Endothelial cell of umbilical vein (primary cell): ENCODE measurements around the gene SART3. TPM values are rescaled to one million over a fixed set of nuclear protein-coding genes. Genes with fewer than 3 reads are reported as not detected.

Source experiments
- BruUV-seq: library from RNA; stranded (reverse); fragments of 400-500 nt; replicated peaks from 2 replicates; lab custom pipeline; 2021; lab: Mats Ljungman, UMichigan
- CTCF ChIA-PET: fragments of 300-600, 350-600 bp; sonication (Branson Sonifier 250); formaldehyde crosslinking; loops from one replicate; lab custom pipeline; 2021; ENCODE audit warnings: antibody characterized with exemption, inconsistent platforms; lab: Charles Lee
- POLR2A ChIA-PET: fragments of 300-600, 350-600 bp; sonication (Branson Sonifier 250); formaldehyde crosslinking; loops from one replicate; lab custom pipeline; 2021; ENCODE audit warnings: antibody characterized with exemption, inconsistent platforms; lab: Charles Lee
- DNase-seq: peaks from one replicate; pipeline ENCODE4 v3.0.0-alpha.2; 2011; ENCODE audit warnings: low read depth, low spot score
- FAIRE-seq: peaks from 2 replicates; lab custom pipeline; 2011; peaks lifted over from hg19 to GRCh38; lab: Jason Lieb, UNC
- H2AFZ ChIP-seq: 2 replicates; pipeline ENCODE4 v1.6.0; 2012; ENCODE audit warnings: low read depth, low read length, control low read depth, inconsistent platforms
- H3K27ac ChIP-seq: 2 replicates; pipeline ENCODE4 v1.5.1; 2011; ENCODE audit warnings: low read depth, mild to moderate bottlenecking, control low read depth, low read length, moderate library complexity; ENCODE audit not compliant: insufficient read depth
- H3K27me3 ChIP-seq, 2 experiments: 2 replicates each; pipeline versions ENCODE4 v1.6.0 to v1.6.1; 2011; ENCODE audit warnings: low read length in 2 of 2, mixed read lengths in 1 of 2; ENCODE audit not compliant: control insufficient read depth in 2 of 2, insufficient read depth in 2 of 2
- H3K36me3 ChIP-seq, 2 experiments: 2 replicates in 1 of 2; 3 replicates in 1 of 2; pipeline ENCODE4 v1.5.1; 2011; ENCODE audit warnings: low read length in 2 of 2, mild to moderate bottlenecking in 1 of 2, moderate library complexity in 1 of 2; ENCODE audit not compliant: control insufficient read depth in 2 of 2, insufficient read depth in 2 of 2; ENCODE audit errors: extremely low read depth in 1 of 2
- H3K4me1 ChIP-seq: 3 replicates; pipeline ENCODE4 v1.5.1; 2011; ENCODE audit warnings: mild to moderate bottlenecking, low read length; ENCODE audit not compliant: control insufficient read depth, insufficient read depth; ENCODE audit errors: extremely low read depth
- H3K4me2 ChIP-seq: 2 replicates; pipeline ENCODE4 v1.6.1; 2011; ENCODE audit warnings: low read length, control low read depth, mixed read lengths; ENCODE audit not compliant: insufficient read depth
- H3K4me3 ChIP-seq, 3 experiments: fragments of 200-600 bp in 1 of 3; sonication (generic), shearing (Covaris generic) in 1 of 3; replicated peaks in 1 of 3; 2 replicates each; pipeline ENCODE4 v1.5.1; 2011 to 2016; ENCODE audit warnings: control low read depth in 3 of 3, low read length in 3 of 3, mild to moderate bottlenecking in 2 of 3, inconsistent platforms in 1 of 3, low read depth in 1 of 3, moderate library complexity in 1 of 3; ENCODE audit not compliant: insufficient read depth in 1 of 3
- H3K79me2 ChIP-seq: 2 replicates; pipeline ENCODE4 v1.6.0; 2012; ENCODE audit warnings: low read length, inconsistent platforms; ENCODE audit not compliant: control insufficient read depth, insufficient read depth
- H3K9ac ChIP-seq: replicated peaks from 2 replicates; pipeline ENCODE3; 2011; ENCODE audit warnings: low read length, control low read depth; ENCODE audit not compliant: insufficient read depth; ENCODE audit errors: extremely low read depth
- H3K9me1 ChIP-seq: replicated peaks from 3 replicates; pipeline ENCODE4 v1.6.0; 2011; ENCODE audit warnings: mild to moderate bottlenecking, low read length; ENCODE audit not compliant: control insufficient read depth, insufficient read depth; ENCODE audit errors: extremely low read depth
- H3K9me3 ChIP-seq: replicated peaks from 2 replicates; pipeline ENCODE4 v1.5.1; 2012; ENCODE audit warnings: low read length, inconsistent platforms; ENCODE audit not compliant: control insufficient read depth, insufficient read depth
- H4K20me1 ChIP-seq: replicated peaks from 2 replicates; pipeline ENCODE3; 2011; ENCODE audit warnings: mild to moderate bottlenecking, low read length; ENCODE audit not compliant: control insufficient read depth, insufficient read depth; ENCODE audit errors: extremely low read depth
- EZH2 ChIP-seq: IDR thresholded peaks from 2 replicates; pipeline ENCODE4 v1.6.1; 2012; ENCODE audit warnings: borderline replicate concordance, low read depth, mild to moderate bottlenecking, moderate library complexity, low read length, inconsistent platforms; ENCODE audit not compliant: severe bottlenecking
- FOS ChIP-seq: IDR thresholded peaks from 2 replicates; pipeline ENCODE4 v1.6.1; 2011; ENCODE audit warnings: mild to moderate bottlenecking, low read length, moderate library complexity, borderline replicate concordance; ENCODE audit not compliant: insufficient read depth
- GATA2 ChIP-seq: IDR thresholded peaks from 2 replicates; pipeline ENCODE4 v1.7.0; 2011; ENCODE audit warnings: low read depth, mild to moderate bottlenecking, moderate library complexity, mixed read lengths, low read length; ENCODE audit not compliant: insufficient read length, insufficient read depth
- JUN ChIP-seq: IDR thresholded peaks from 2 replicates; pipeline ENCODE4 v1.6.1; 2011; ENCODE audit warnings: borderline replicate concordance, low read depth; ENCODE audit not compliant: insufficient read length, insufficient read depth
- MYC ChIP-seq: IDR thresholded peaks from one replicate; pipeline ENCODE4 v1.6.1; 2011; ENCODE audit warnings: mild to moderate bottlenecking, low read depth, low read length
- POLR2A ChIP-seq: IDR thresholded peaks from 2 replicates; pipeline ENCODE4 v1.6.1; 2012; ENCODE audit warnings: low read depth, mild to moderate bottlenecking, control low read depth, low read length
- POLR2AphosphoS5 ChIP-seq: IDR thresholded peaks from 2 replicates; pipeline ENCODE4 v1.6.1; 2012; ENCODE audit warnings: low read depth, mild to moderate bottlenecking, control low read depth, low read length, moderate library complexity; ENCODE audit not compliant: insufficient read depth
- dilution Hi-C: fragments of 300-500 bp; cut with MboI; formaldehyde crosslinking; loops from one replicate; pipeline ENCODE4 v1.15.0; 2019; ENCODE audit warnings: low sequenced_read_pairs; ENCODE audit not compliant: extremely low pct_ligation_motif_present
- intact Hi-C: fragments of 100-400 bp; cut with micrococcal nuclease; formaldehyde crosslinking; loops from one replicate; pipeline ENCODE4 v1.10.0; 2022
- polyA plus RNA-seq, 4 experiments: library from polyadenylated mRNA; depleted of rRNA in 3 of 4; stranded (reverse) in 3 of 4; unstranded in 1 of 4; fragments of >200 nt; gene quantifications; 2 replicates each; pipeline versions ENCODE4 v1.2.1 to v1.2.3, GENCODE V29; 2011 to 2012; ENCODE audit warnings: missing spikeins in 1 of 4
- total RNA-seq: library from RNA; stranded (reverse); gene quantifications from 2 replicates; pipeline ENCODE4 v1.2.3, GENCODE V29; 2021
- TF ChIP-seq, protein P1 (sequence below): IDR thresholded peaks from 2 replicates; pipeline ENCODE4 v1.6.1; 2011; ENCODE audit not compliant: insufficient read depth, insufficient read length

SART3 gene
- total and polyA plus RNA-seq, 2 donors (not counting 3 experiments of a cell fraction or from before 2014, with no cell fraction given), result 13.9 to 50.7 TPM

DNA sequence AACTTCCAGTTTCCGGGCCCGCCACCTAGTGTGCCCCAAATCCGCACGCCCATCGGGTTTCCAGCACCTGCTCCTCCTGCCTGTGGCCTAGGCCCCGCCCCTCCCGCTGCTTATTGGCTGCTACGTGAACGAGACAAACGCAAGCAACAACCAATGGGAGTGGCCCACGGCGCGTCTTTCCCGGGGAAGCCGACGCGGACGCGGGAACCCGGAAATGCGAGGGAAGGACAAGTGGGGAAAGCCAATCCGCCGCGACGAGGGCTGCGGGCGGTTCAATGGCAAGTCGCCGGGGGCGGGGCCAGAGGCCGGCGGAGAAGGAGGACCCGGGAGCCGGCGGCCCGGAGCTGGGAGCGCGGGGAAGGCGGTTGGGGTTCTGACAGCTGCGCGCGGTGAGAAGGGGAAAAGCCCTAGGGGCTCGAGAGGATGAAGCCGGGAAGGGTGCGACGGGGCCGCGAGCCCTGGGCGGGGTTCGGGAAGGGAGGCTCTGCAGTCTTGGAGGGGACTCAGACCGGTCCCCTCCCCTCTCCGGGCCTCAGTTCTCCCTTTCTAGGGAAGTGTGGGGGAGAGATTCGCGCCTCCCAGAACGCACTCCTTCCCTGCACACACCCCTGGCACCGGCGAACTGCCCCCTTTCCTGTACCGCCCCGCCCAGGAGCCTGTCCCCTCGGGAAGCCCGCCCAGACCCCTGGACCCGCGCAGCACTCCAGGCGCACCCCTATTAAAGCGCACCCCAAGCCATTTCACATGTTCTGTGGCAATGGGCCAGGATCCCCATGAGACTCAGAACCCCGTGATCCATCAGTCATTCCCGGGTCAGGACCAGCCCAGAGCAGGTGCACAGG, 45.8 kb downstream of the SART3 start, which contains the start of gene FICD:
Gene FICD (plus strand): TSS at position 305 of the 842 bp plus-strand sequence. CDS start 1,696 bp downstream, outside the sequence.
- dilution Hi-C loops (no loop called here), intact Hi-C loops (loop anchor here (1.0 to 10.0 kb wide), 8 partner anchors 46 to 1420 kb away; partner anchors contain the start of genes ALKBH2, CRY1, PWP1 and SART3)
- FAIRE-seq (peak; percentile 99), DNase-seq (peak; percentile 99)
- H3K9me1 ChIP-seq, result no peaks in the 10 kb centered on the region
- peak within 1 kb of the TSS; percentile 63 to 98 (median 73) for H3K4me3 ChIP-seq
- H3K9me3 ChIP-seq, result no peaks in the 10 kb centered on the region
- no peaks in the 10 kb centered on the region for H3K27me3 ChIP-seq
- TSS peak; percentile 57 for BruUV-seq
- peak within 1 kb of the TSS; percentile 52 for H3K27ac ChIP-seq
- ChIA-PET POLR2A (no interaction called here), CTCF (no interaction called here)
- peaks cover 7% of the 10 kb centered on the region for H3K4me1 ChIP-seq
- H3K4me2 ChIP-seq, result peak within 1 kb of the TSS; percentile 86
- H3K9ac ChIP-seq, result peak within 1 kb of the TSS; percentile 81
- peak within 1 kb of the TSS; percentile 55 for H2AFZ ChIP-seq
- peaks cover 3 to 26% of the 10 kb centered on the region in 2 experiments for H3K36me3 ChIP-seq
- no peaks in the 10 kb centered on the region for H4K20me1 ChIP-seq
- H3K79me2 ChIP-seq, result no peaks in the 10 kb centered on the region
- TF ChIP-seq POLR2A (peak; percentile 50), FOS (no peak), GATA2 (no peak), JUN (no peak), EZH2 (no peak), POLR2AphosphoS5 (peak; percentile 83), MYC (no peak)
- TF ChIP-seq, protein P1, sequence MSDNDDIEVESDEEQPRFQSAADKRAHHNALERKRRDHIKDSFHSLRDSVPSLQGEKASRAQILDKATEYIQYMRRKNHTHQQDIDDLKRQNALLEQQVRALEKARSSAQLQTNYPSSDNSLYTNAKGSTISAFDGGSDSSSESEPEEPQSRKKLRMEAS, result no peak
